ENCODE data around the gene CLEC2A.
"Not testable (repeated sequence)": the region's sequence is repeated elsewhere in the genome, so short reads cannot be mapped to it uniquely, and the experiment has no call there.

Gene CLEC2A

DNA sequence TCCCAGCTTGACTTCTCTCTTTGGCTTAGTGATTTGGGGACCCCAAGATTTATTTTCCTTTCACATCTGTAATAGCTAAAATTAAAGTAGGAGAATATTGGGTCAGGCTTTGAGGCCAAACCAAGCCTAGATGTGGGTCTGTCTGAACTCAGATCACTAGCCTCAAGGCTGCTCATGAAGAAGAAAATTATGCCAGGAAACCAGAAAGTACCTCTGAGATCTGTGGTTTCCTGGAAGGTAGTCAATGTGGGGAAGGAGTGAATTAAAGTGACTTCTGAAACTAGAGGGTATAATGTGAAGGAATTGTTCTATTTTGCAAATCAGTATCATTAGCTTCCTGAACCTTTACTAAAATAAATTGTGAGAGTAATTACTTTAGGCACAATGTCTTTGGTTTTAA lies 25.7 kb upstream of the CLEC2A start:
- Histone ChIP-seq H2BK12ac (ENCODE audit: low read length in 2 of 2) (no peak overlapping the region), H2BK15ac (ENCODE audit: low read depth, poor library complexity, severe bottlenecking) (no peak overlapping the region)

DNA sequence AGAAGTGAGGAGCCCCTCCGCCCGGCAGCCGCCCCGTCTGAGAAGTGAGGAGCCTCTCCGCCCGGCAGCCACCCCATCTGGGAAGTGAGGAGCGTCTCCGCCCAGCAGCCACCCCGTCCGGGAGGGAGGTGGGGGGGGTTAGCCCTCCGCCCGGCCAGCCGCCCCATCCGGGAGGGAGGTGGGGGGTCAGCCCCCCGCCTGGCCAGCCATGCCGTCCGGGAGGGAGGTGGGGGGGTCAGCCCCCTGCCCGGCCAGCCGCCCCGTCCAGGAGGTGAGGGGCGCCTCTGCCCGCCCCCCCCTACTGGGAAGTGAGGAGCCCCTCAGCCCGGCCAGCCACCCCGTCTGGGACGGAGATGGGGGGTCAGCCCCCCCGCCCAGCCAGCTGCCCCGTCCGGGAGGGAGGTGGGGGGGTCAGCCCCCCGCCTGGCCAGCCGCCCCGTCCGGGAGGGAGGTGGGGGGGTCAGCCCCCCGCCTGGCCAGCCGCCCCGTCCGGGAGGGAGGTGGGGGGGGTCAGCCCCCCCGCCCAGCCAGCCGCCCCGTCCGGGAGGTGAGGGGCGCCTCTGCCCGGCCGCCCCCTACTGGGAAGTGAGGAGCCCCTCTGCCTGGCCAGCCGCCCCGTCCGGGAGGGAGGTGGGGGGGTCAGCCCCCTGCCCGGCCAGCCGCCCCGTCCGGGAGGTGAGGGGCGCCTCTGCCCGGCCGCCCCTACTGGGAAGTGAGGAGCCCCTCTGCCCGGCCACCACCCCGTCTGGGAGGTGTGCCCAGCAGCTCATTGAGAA lies 21.0 kb upstream of the CLEC2A start:
- not testable (repeated sequence) for H3K9ac ChIP-seq (ENCODE audit: low read length); H3K23ac ChIP-seq (ENCODE audit: low read length in 2 of 2); DNase-seq; H3K4me3 ChIP-seq (ENCODE audit: insufficient read depth in 1 of 2, low read depth in 1 of 2, low read length in 2 of 2); H2BK12ac ChIP-seq (ENCODE audit: low read length in 2 of 2); H2BK5ac ChIP-seq (ENCODE audit: low read depth, low read length, poor library complexity, severe bottlenecking); H3K14ac ChIP-seq (ENCODE audit: low read length in 2 of 2); H3K4me2 ChIP-seq (ENCODE audit: low read length, poor library complexity, severe bottlenecking); H3K36me3 ChIP-seq (ENCODE audit: control insufficient read depth in 1 of 2, insufficient read depth in 2 of 2, low read depth in 1 of 2, low read length in 2 of 2); H2AFZ ChIP-seq (ENCODE audit: low read depth, low read length); H2BK120ac ChIP-seq (ENCODE audit: low read depth, low read length); H4K91ac ChIP-seq (ENCODE audit: low read length); H4K8ac ChIP-seq (ENCODE audit: low read length); H2BK15ac ChIP-seq (ENCODE audit: low read depth, poor library complexity, severe bottlenecking); H3K27me3 ChIP-seq (ENCODE audit: control insufficient read depth in 1 of 2, insufficient read depth in 1 of 2, low read length in 2 of 2); H3K4ac ChIP-seq (ENCODE audit: low read depth in 1 of 2, low read length in 2 of 2); H3K4me1 ChIP-seq (ENCODE audit: control insufficient read depth, insufficient read depth, low read depth, low read length); H3K27ac ChIP-seq (ENCODE audit: low read length, poor library complexity, severe bottlenecking); H3K79me1 ChIP-seq (replicated peaks; ENCODE audit: low read length, poor library complexity, severe bottlenecking); H3K18ac ChIP-seq (ENCODE audit: low read depth in 1 of 2, low read length in 2 of 2); H2AK5ac ChIP-seq (ENCODE audit: low read length, severe bottlenecking); H3K9me3 ChIP-seq (ENCODE audit: control insufficient read depth, low read length)
- WGBS, result 98% methylated on average over 10 of the region's 55 CpGs

More for the DNA sequence above, 25.7 kb upstream of the CLEC2A start:
- DNase-seq, result no peak
- Histone ChIP-seq H3K9ac (ENCODE audit: low read length) (no peak overlapping the region), H3K4me2 (ENCODE audit: low read length, poor library complexity, severe bottlenecking) (no peak overlapping the region), H2AFZ (ENCODE audit: low read depth, low read length) (no peak overlapping the region), H3K23ac (ENCODE audit: low read length in 2 of 2) (no peak overlapping the region), H3K36me3 (ENCODE audit: control insufficient read depth in 1 of 2, insufficient read depth in 2 of 2, low read depth in 1 of 2, low read length in 2 of 2) (no peaks in the 10 kb centered on the region), H3K4ac (ENCODE audit: low read depth in 1 of 2, low read length in 2 of 2) (no peak overlapping the region), H3K9me3 (ENCODE audit: control insufficient read depth, low read length) (no peaks in the 10 kb centered on the region), H4K91ac (ENCODE audit: low read length) (no peak overlapping the region), H3K18ac (ENCODE audit: low read depth in 1 of 2, low read length in 2 of 2) (no peak overlapping the region), H3K27me3 (ENCODE audit: control insufficient read depth in 1 of 2, insufficient read depth in 1 of 2, low read length in 2 of 2) (no peaks in the 10 kb centered on the region), H2BK5ac (ENCODE audit: low read depth, low read length, poor library complexity, severe bottlenecking) (no peak overlapping the region), H3K27ac (ENCODE audit: low read length, poor library complexity, severe bottlenecking) (no peak overlapping the region), H3K4me1 (ENCODE audit: control insufficient read depth, insufficient read depth, low read depth, low read length) (no peaks in the 10 kb centered on the region), H2BK120ac (ENCODE audit: low read depth, low read length) (no peak overlapping the region), H4K8ac (ENCODE audit: low read length) (no peak overlapping the region), H3K4me3 (ENCODE audit: insufficient read depth in 1 of 2, low read depth in 1 of 2, low read length in 2 of 2) (no peak overlapping the region), H2AK5ac (ENCODE audit: low read length, severe bottlenecking) (no peak overlapping the region), H3K79me1 (replicated peaks; ENCODE audit: low read length, poor library complexity, severe bottlenecking) (no peaks in the 10 kb centered on the region), H3K14ac (ENCODE audit: low read length in 2 of 2) (no peak overlapping the region)

DNA sequence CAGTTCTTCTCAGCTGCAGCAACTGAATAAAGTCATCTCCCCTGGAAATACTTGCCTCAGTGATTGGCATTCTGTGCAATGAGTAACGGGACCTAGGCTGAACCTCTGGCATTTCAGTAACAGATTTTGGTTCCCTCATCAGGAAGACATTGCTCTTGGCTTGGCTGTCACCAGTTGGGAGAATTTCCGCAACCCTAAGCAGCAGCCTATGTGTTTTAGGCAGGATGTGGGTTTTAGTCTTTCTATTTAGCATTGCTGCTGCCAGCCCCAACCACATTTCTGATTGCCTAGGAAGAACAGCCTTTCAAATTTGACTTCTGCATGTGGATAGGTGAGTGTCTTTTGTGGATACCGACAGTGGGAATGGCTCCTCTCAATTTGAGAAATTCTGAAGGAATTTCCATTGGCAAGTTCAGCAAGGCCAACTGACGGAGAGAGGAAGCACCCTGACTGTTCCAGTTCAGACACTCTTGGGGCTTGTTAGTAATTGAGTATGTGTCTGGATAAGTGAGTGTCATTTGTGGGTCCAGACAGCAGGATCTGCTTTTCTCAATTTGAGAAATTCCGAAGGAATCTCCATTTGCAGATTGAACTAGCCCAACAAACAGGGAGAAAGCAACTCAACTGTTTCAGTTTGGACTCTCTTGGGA lies 19.0 kb upstream of the CLEC2A start:
- Histone ChIP-seq H3K18ac (ENCODE audit: low read depth in 1 of 2, low read length in 2 of 2) (no peak overlapping the region), H2BK12ac (ENCODE audit: low read length in 2 of 2) (no peak overlapping the region), H2BK120ac (ENCODE audit: low read depth, low read length) (no peak overlapping the region), H3K14ac (ENCODE audit: low read length in 2 of 2) (no peak overlapping the region), H3K27ac (ENCODE audit: low read length, poor library complexity, severe bottlenecking) (no peak overlapping the region), H4K8ac (ENCODE audit: low read length) (no peak overlapping the region), H3K23ac (ENCODE audit: low read length in 2 of 2) (no peak overlapping the region), H4K91ac (ENCODE audit: low read length) (no peak overlapping the region), H3K4ac (ENCODE audit: low read depth in 1 of 2, low read length in 2 of 2) (no peak overlapping the region), H3K4me2 (ENCODE audit: low read length, poor library complexity, severe bottlenecking) (no peak overlapping the region), H3K9me3 (ENCODE audit: control insufficient read depth, low read length) (no peaks in the 10 kb centered on the region), H2AFZ (ENCODE audit: low read depth, low read length) (no peak overlapping the region), H3K36me3 (ENCODE audit: control insufficient read depth in 1 of 2, insufficient read depth in 2 of 2, low read depth in 1 of 2, low read length in 2 of 2) (no peaks in the 10 kb centered on the region), H2AK5ac (ENCODE audit: low read length, severe bottlenecking) (no peak overlapping the region), H3K4me3 (ENCODE audit: insufficient read depth in 1 of 2, low read depth in 1 of 2, low read length in 2 of 2) (no peak overlapping the region), H3K9ac (ENCODE audit: low read length) (no peak overlapping the region), H2BK15ac (ENCODE audit: low read depth, poor library complexity, severe bottlenecking) (no peak overlapping the region), H3K4me1 (ENCODE audit: control insufficient read depth, insufficient read depth, low read depth, low read length) (no peaks in the 10 kb centered on the region), H3K27me3 (ENCODE audit: control insufficient read depth in 1 of 2, insufficient read depth in 1 of 2, low read length in 2 of 2) (peaks cover 0 to 7% of the 10 kb centered on the region in 2 experiments), H2BK5ac (ENCODE audit: low read depth, low read length, poor library complexity, severe bottlenecking) (no peak overlapping the region), H3K79me1 (replicated peaks; ENCODE audit: low read length, poor library complexity, severe bottlenecking) (no peaks in the 10 kb centered on the region)
- WGBS, result 89% methylated on average over 5 of the region's 5 CpGs
- DNase-seq, result no peak

DNA sequence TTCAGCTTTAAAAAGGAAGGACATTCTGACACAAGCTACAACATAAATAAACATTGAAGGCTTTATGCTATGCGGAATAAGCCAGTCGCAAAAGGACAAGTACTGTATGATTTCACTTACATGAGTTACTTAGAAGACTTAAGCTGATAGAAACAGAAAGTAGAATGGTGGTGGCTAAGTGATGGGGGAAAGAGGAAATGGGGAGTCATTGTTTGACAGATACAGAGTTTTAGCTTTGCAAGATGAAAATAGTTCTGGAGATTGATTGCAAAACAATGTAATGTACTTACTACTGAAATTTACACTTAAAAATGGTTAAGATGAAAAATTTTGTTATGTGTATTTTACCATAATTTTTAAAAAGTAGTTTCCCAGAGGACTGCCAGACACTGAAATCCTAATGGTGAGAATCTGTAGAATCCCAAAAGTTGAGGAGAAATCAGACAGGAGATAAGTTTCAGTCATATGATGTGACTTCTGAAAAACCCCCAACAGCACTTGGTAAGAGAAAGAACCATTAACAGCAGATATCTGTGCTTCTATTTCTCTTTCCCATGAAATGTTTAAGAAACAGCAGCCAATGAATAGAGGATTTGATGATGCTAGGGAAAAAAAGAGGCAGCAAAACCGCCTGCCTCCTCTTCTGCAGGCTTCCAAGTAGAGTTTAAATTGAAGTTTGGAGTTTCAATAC lies 16.6 kb upstream of the CLEC2A start:
- no peak overlapping the region for H3K27ac ChIP-seq (ENCODE audit: low read length, poor library complexity, severe bottlenecking)
- no peak overlapping the region for H3K4ac ChIP-seq (ENCODE audit: low read depth in 1 of 2, low read length in 2 of 2)

More for the DNA sequence above, 16.6 kb upstream of the CLEC2A start:
- H2BK120ac ChIP-seq (ENCODE audit: low read depth, low read length), result no peak overlapping the region
- no peak overlapping the region for H2AK5ac ChIP-seq (ENCODE audit: low read length, severe bottlenecking)
- H3K36me3 ChIP-seq (ENCODE audit: control insufficient read depth in 1 of 2, insufficient read depth in 2 of 2, low read depth in 1 of 2, low read length in 2 of 2), result no peaks in the 10 kb centered on the region
- H3K18ac ChIP-seq (ENCODE audit: low read depth in 1 of 2, low read length in 2 of 2), result no peak overlapping the region
- H3K4me3 ChIP-seq (ENCODE audit: insufficient read depth in 1 of 2, low read depth in 1 of 2, low read length in 2 of 2), result no peak overlapping the region
- no peak overlapping the region for H3K4me2 ChIP-seq (ENCODE audit: low read length, poor library complexity, severe bottlenecking)
- H2AFZ ChIP-seq (ENCODE audit: low read depth, low read length), result no peak overlapping the region
- H3K27me3 ChIP-seq (ENCODE audit: control insufficient read depth in 1 of 2, insufficient read depth in 1 of 2, low read length in 2 of 2), result peaks cover 0 to 7% of the 10 kb centered on the region in 2 experiments
- H3K79me1 ChIP-seq (replicated peaks; ENCODE audit: low read length, poor library complexity, severe bottlenecking), result no peaks in the 10 kb centered on the region
- H4K8ac ChIP-seq (ENCODE audit: low read length), result no peak overlapping the region
- no peak for DNase-seq
- H3K23ac ChIP-seq (ENCODE audit: low read length in 2 of 2), result no peak overlapping the region
- H2BK12ac ChIP-seq (ENCODE audit: low read length in 2 of 2), result no peak overlapping the region
- no peak overlapping the region for H2BK15ac ChIP-seq (ENCODE audit: low read depth, poor library complexity, severe bottlenecking)
- H4K91ac ChIP-seq (ENCODE audit: low read length), result no peak overlapping the region
- no peak overlapping the region for H3K9ac ChIP-seq (ENCODE audit: low read length)
- H3K4me1 ChIP-seq (ENCODE audit: control insufficient read depth, insufficient read depth, low read depth, low read length), result no peaks in the 10 kb centered on the region
- no peak overlapping the region for H3K14ac ChIP-seq (ENCODE audit: low read length in 2 of 2)
- WGBS, result 89% methylated on average over 3 of the region's 3 CpGs
- H3K9me3 ChIP-seq (ENCODE audit: control insufficient read depth, low read length), result no peaks in the 10 kb centered on the region
- no peak overlapping the region for H2BK5ac ChIP-seq (ENCODE audit: low read depth, low read length, poor library complexity, severe bottlenecking)
